K562 (cell line): ENCODE measurements around the gene SMCHD1. TPM values are rescaled to one million over a fixed set of nuclear protein-coding genes. Genes with fewer than 3 reads are reported as not detected.
A peak's percentile ranks its signal among the peaks of the same experiment; 100 is the strongest.

Experiments
- ATAC-seq: fragments of 200-7000 bp; cut with Tn5 transposase; 3 replicates; pipeline ENCODE4 v1.9.1; 2020; ENCODE audit warnings: moderate library complexity
- BruUV-seq: library from RNA; stranded (reverse); fragments of 400-500 nt; replicated peaks from 2 replicates; lab custom pipeline; 2021; lab: Mats Ljungman, UMichigan
- CTCF ChIA-PET: fragments of 300-600 bp; formaldehyde crosslinking; extraction: SDS; loops from one replicate; lab custom pipeline; 2021; ENCODE audit warnings: low intra/inter-chr PET ratio; lab: Yijun Ruan, JAX
- POLR2A ChIA-PET: fragments of 300-600, 350-650 bp; sonication (Branson Sonifier 250); formaldehyde crosslinking; extraction: SDS; loops from one replicate; lab custom pipeline; 2021; ENCODE audit warnings: antibody characterized with exemption, inconsistent platforms; lab: Yijun Ruan, JAX
- DNase-seq, 4 experiments: peaks; one replicate each; pipeline versions ENCODE4 v3.0.0 to v3.0.0-alpha.2; 2011 to 2018; ENCODE audit warnings: low spot score in 3 of 4, mixed read lengths in 3 of 4; ENCODE audit errors: extremely low read depth in 1 of 4
- FAIRE-seq: peaks from 2 replicates; lab custom pipeline; 2011; peaks lifted over from hg19 to GRCh38; lab: Jason Lieb, UNC
- H2AFZ ChIP-seq: 2 replicates; pipeline ENCODE4 v1.6.0; 2011; ENCODE audit warnings: low read depth, low read length, control low read depth, inconsistent platforms
- H3K27ac ChIP-seq: fragments of 200-600 bp; 3 replicates; pipeline ENCODE4 v1.8.0; 2011; ENCODE audit warnings: low read depth, mild to moderate bottlenecking, control low read depth, inconsistent platforms, low read length, moderate library complexity, mixed read lengths; ENCODE audit errors: extremely low read depth
- H3K27me3 ChIP-seq, 2 experiments: fragments of 300-600 bp in 1 of 2; 2 replicates in 1 of 2; 3 replicates in 1 of 2; pipeline versions ENCODE4 v1.6.0 to v1.8.0; 2011; ENCODE audit warnings: inconsistent platforms in 2 of 2, low read length in 2 of 2, mild to moderate bottlenecking in 1 of 2, mixed read lengths in 1 of 2, moderate library complexity in 1 of 2; ENCODE audit not compliant: control insufficient read depth in 2 of 2, insufficient read depth in 2 of 2
- H3K36me3 ChIP-seq: fragments of 300-600 bp; 3 replicates; pipeline ENCODE4 v1.8.0; 2011; ENCODE audit warnings: mild to moderate bottlenecking, low read length, inconsistent platforms; ENCODE audit not compliant: control insufficient read depth, insufficient read depth
- H3K4me1 ChIP-seq, 2 experiments: fragments of 200-600 bp in 1 of 2; replicated peaks in 1 of 2; 2 replicates in 1 of 2; 3 replicates in 1 of 2; pipeline versions ENCODE4 v1.5.1 to v1.8.0; 2011; ENCODE audit warnings: inconsistent platforms in 2 of 2, low read length in 2 of 2, mild to moderate bottlenecking in 1 of 2, mixed read lengths in 1 of 2, moderate library complexity in 1 of 2; ENCODE audit not compliant: control insufficient read depth in 2 of 2, insufficient read depth in 2 of 2
- H3K4me2 ChIP-seq: 2 replicates; pipeline ENCODE4 v1.6.1; 2011; ENCODE audit warnings: low read length, control low read depth, inconsistent platforms, mixed read lengths; ENCODE audit not compliant: insufficient read depth
- H3K4me3 ChIP-seq: fragments of 200-600 bp; sonication (generic), shearing (Covaris generic); 2 replicates; pipeline ENCODE4 v1.5.1; 2016; ENCODE audit warnings: control low read depth, inconsistent platforms
- H3K79me2 ChIP-seq: fragments of 200-600 bp; 3 replicates; pipeline ENCODE4 v1.8.0; 2011; ENCODE audit warnings: low read length, inconsistent platforms; ENCODE audit not compliant: control insufficient read depth, insufficient read depth
- H3K9ac ChIP-seq, 2 experiments: 2 replicates each; pipeline versions ENCODE4 v1.6.0 to v1.6.1; 2011; ENCODE audit warnings: low read depth in 2 of 2, low read length in 2 of 2, control low read depth in 1 of 2, inconsistent platforms in 1 of 2, mild to moderate bottlenecking in 1 of 2, mixed read lengths in 1 of 2; ENCODE audit not compliant: insufficient read depth in 1 of 2
- H3K9me1 ChIP-seq: one replicate; pipeline ENCODE4 v1.6.0; 2011; ENCODE audit warnings: inconsistent platforms, mild to moderate bottlenecking, low read length, moderate library complexity; ENCODE audit not compliant: control insufficient read depth, insufficient read depth
- H3K9me3 ChIP-seq: replicated peaks from 2 replicates; pipeline ENCODE4 v1.5.1; 2011; ENCODE audit warnings: low read depth, low read length, inconsistent platforms; ENCODE audit not compliant: control insufficient read depth, insufficient read depth
- H4K20me1 ChIP-seq: replicated peaks from 2 replicates; pipeline ENCODE4 v1.6.1; 2011; ENCODE audit warnings: low read length, inconsistent platforms, mixed read lengths; ENCODE audit not compliant: control insufficient read depth, insufficient read depth
- ATF4 ChIP-seq: fragments of 450-650 bp; formaldehyde crosslinking; IDR thresholded peaks from 2 replicates; pipeline ENCODE4 v1.4.0; 2022; ENCODE audit warnings: mild to moderate bottlenecking, moderate library complexity
- IRF2 ChIP-seq: sonication (generic); formaldehyde crosslinking; IDR thresholded peaks from 2 replicates; pipeline ENCODE4 v1.8.1; 2022; ENCODE audit warnings: mild to moderate bottlenecking, missing genetic modification reagents
- MECOM ChIP-seq: fragments of 250-450 bp; sonication (Bioruptor Pico); IDR thresholded peaks from 2 replicates; pipeline ENCODE4 v1.8.0; 2022; ENCODE audit warnings: inconsistent platforms
- MLLT1 ChIP-seq, 2 experiments: fragments of 450-650 bp; IDR thresholded peaks; 2 replicates each; pipeline ENCODE4 v1.6.1; 2016
- SMC3 ChIP-seq: conservative IDR thresholded peaks from 2 replicates; pipeline ENCODE4 v1.6.1; 2011; ENCODE audit warnings: low read depth, low read length, improper control_type of control experiment; ENCODE audit not compliant: insufficient read depth
- THRAP3 ChIP-seq: fragments of 450-650 bp; IDR thresholded peaks from 2 replicates; pipeline ENCODE4 v1.6.1; 2016; ENCODE audit warnings: mild to moderate bottlenecking, inconsistent platforms, borderline replicate concordance
- ZNF318 ChIP-seq, 2 experiments: fragments of 450-650 bp; IDR thresholded peaks; 2 replicates each; pipeline ENCODE4 v1.6.1; 2016; ENCODE audit warnings: mild to moderate bottlenecking in 2 of 2, borderline replicate concordance in 1 of 2, low read depth in 1 of 2, moderate library complexity in 1 of 2
- ZNF41 ChIP-seq: fragments of 250-450 bp; sonication (Bioruptor Pico); conservative IDR thresholded peaks from 2 replicates; pipeline ENCODE4 v1.4.0; 2020; ENCODE audit warnings: mild to moderate bottlenecking
- WGBS: fragments of 100-300 bp; shearing (Covaris generic); methylation state at CpG from one replicate; pipeline ENCODE4 v1.1.6; 2016; ENCODE audit warnings: low coverage, mixed read lengths; ENCODE audit not compliant: insufficient coverage; ENCODE audit errors: missing lambda C conversion rate; 5-methylcytosine and 5-hydroxymethylcytosine counted together
- in situ Hi-C: fragments of 300-500 bp; cut with MboI; formaldehyde crosslinking; loops from 4 replicates; pipeline ENCODE4 v1.15.0; 2018; ENCODE audit warnings: inconsistent platforms, mixed read lengths
- intact Hi-C: fragments of 100-400 bp; cut with micrococcal nuclease; formaldehyde crosslinking; loops from 2 replicates; pipeline ENCODE4 v1.14.2; 2022
- polyA plus RNA-seq, 8 experiments: library from polyadenylated mRNA; depleted of rRNA in 4 of 8; stranded (reverse) in 5 of 8; unstranded in 3 of 8; fragments of >200 nt; fragmentation: Nextera tagmentation in 2 of 8; fragmentation: Illumina TruSeq in 1 of 8; extraction: Ambion mirVana in 2 of 8; extraction: Trizol in 1 of 8; gene quantifications; 2 replicates each; pipeline versions ENCODE4 v1.2.1 to v1.2.3, GENCODE V29; 2011 to 2014; ENCODE audit warnings: inconsistent platforms in 1 of 8, missing spikeins in 1 of 8
- total RNA-seq, 7 experiments: library from RNA; depleted of rRNA in 6 of 7; stranded (reverse); fragments of >200 nt in 6 of 7; fragmentation: Illumina TruSeq in 2 of 7; extraction: Trizol in 2 of 7; gene quantifications; 2 replicates each; pipeline versions ENCODE4 v1.2.1 to v1.2.3, GENCODE V29; 2011 to 2021; ENCODE audit warnings: low replicate concordance in 1 of 7

The SMCHD1 gene
- total and polyA plus RNA-seq, 9 of the 15 experiments (the other 6 are each of a cell fraction or from before 2014, with no cell fraction given) = 6.3 to 144 (median 72.7) TPM

GRCh38 chr18:2848247-2849246 lies 193.0 kb downstream of the SMCHD1 start (continued):
- TF ChIP-seq MECOM (CRISPR knock-in tag) = 0 out of 2 replicates have a peak, but pooled peaks have one; percentile 48
- TF ChIP-seq, all 486 proteins: peak for 26

GRCh38 chr18:2850816-2851215 lies 195.3 kb downstream of the SMCHD1 start:
- H3K9me3 ChIP-seq = no peaks in the 10 kb centered on the region
- no peak for DNase-seq
- in situ Hi-C loops (no loop called here), intact Hi-C loops (no loop called here)
- no peaks in the 10 kb centered on the region for H3K79me2 ChIP-seq
- H4K20me1 ChIP-seq = no peaks in the 10 kb centered on the region; the same call in 1 of the 2 replicates
- BruUV-seq = no TSS peak
- ChIA-PET POLR2A (no interaction called here), CTCF (no interaction called here)
- no peak overlapping the region for H3K9ac ChIP-seq
- no peak for TF ChIP-seq IRF2 (CRISPR knock-in tag)
- TF ChIP-seq SMC3 = no peak
- TF ChIP-seq THRAP3 = no peak
- TF ChIP-seq MLLT1 (IDR thresholded peaks at IDR 0.05) = no peak
- TF ChIP-seq ATF4 (CRISPR knock-in tag) = no peak
- TF ChIP-seq ZNF41 = no peak
- TF ChIP-seq ZNF318 (IDR thresholded peaks at IDR 0.05; ENCODE audit: borderline replicate concordance in 1 of 2, low read depth in 1 of 2) = no peak
- 93% methylated on average over 2 of the region's 2 CpGs for WGBS
- H3K36me3 ChIP-seq = no peaks in the 10 kb centered on the region
- H3K4me2 ChIP-seq = no peak overlapping the region
- H3K4me3 ChIP-seq = no peak overlapping the region
- FAIRE-seq = no peak
- no peaks in the 10 kb centered on the region for H3K9me1 ChIP-seq
- no peak overlapping the region for H2AFZ ChIP-seq
- no peak for ATAC-seq
- no peak overlapping the region for H3K27ac ChIP-seq
- H3K4me1 ChIP-seq = peaks cover 61 to 66% of the 10 kb centered on the region in 2 experiments
- peaks cover 17 to 19% of the 10 kb centered on the region in 2 experiments; a peak in 4 of 5 replicates for H3K27me3 ChIP-seq
